Pancreas (tissue), 10 donors: ENCODE results near the gene GPC6. TPM values are rescaled to one million over a fixed set of nuclear protein-coding genes. Genes with fewer than 3 reads are reported as not detected.

Experiments used
- ATAC-seq, 4 donors: fragments of 200-7000 bp; cut with Tn5 transposase; one replicate each; pipeline versions ENCODE4 v1.8.0 to v1.9.1; 2020; ENCODE audit warnings: mild to moderate bottlenecking in 4 of 4, moderate library complexity in 4 of 4
- DNase-seq, 6 donors: peaks; one replicate each; pipeline ENCODE4 v3.0.0-alpha.2; 2020
- FAIRE-seq: peaks from 2 replicates; lab custom pipeline; 2012; peaks lifted over from hg19 to GRCh38; lab: Jason Lieb, UNC
- H3K27ac ChIP-seq, 4 donors: fragments of 200-600 bp; sonication (generic); 1 replicate in 3 of 4; 2 replicates in 1 of 4; pipeline versions ENCODE4 v1.5.0 to v1.8.0; 2020
- H3K27me3 ChIP-seq, 4 donors: fragments of 200-600 bp; one replicate each; pipeline ENCODE4 v1.8.0; 2021
- H3K36me3 ChIP-seq, 3 donors: fragments of 200-600 bp; sonication (generic) in 1 of 3; one replicate each; pipeline versions ENCODE4 v1.5.0 to v1.8.0; 2020 to 2021
- H3K4me1 ChIP-seq, 3 donors: fragments of 200-600 bp; one replicate each; pipeline ENCODE4 v1.8.0; 2021
- H3K4me3 ChIP-seq, 4 donors: fragments of 200-600 bp; sonication (generic) in 2 of 4; one replicate each; pipeline versions ENCODE4 v1.5.0 to v1.8.0; 2020 to 2021
- H3K9me3 ChIP-seq, 4 donors: fragments of 200-600 bp; one replicate each; pipeline ENCODE4 v1.8.0; 2021
- WGBS, 2 donors: extraction: QIAGEN DNeasy Blood & Tissue Kit; methylation state at CpG; one replicate each; pipeline ENCODE4 v1.1.7; 2013; 5-methylcytosine and 5-hydroxymethylcytosine counted together
- intact Hi-C, 3 donors: fragments of 100-400 bp; cut with DNase I; formaldehyde crosslinking; loops; one replicate each; pipeline versions ENCODE4 v1.11.1 to v1.14.2; 2022
- polyA plus RNA-seq, 2 donors: library from polyadenylated mRNA; stranded (reverse); fragments of 200-250 nt; gene quantifications; one replicate each; pipeline ENCODE4 v1.2.3, GENCODE V29; 2013
- total RNA-seq, 6 donors: library from RNA; stranded (reverse); fragmentation: NEBNext Ultra II Directional in 4 of 6; extraction: Animal tissue kit (Norgen Biotek cat#: 25700) in 4 of 6; gene quantifications; one replicate each; pipeline versions ENCODE4 v1.2.1 to v1.2.4, GENCODE V29; 2021 to 2023
- TF ChIP-seq, protein P1 (sequence below), 4 donors: fragments of 200-600 bp; sonication (generic) in 3 of 4; IDR thresholded peaks; one replicate each; pipeline versions ENCODE4 v1.5.0 to v1.8.0; 2021; ENCODE audit warnings: antibody characterized with exemption in 4 of 4
- donor health status: healthy with polysubstance abuse.
- donor health status: DM: no; HTN: no; CAD: no; lungs with moderate emphysema.
- donor health status: DM: no; HTN: no; CAD: no.
- donor health status: control.
- donor health status: control.
- donor health status: Bipolar disorder and iron deficiency.
- donor health status: DM: yes; HTN: yes; CAD: no.
- donor health status: DM: no; HTN: no; CAD: no.
- donor health status: DM: no; HTN: no; CAD: no.
- donor health status: DM: yes; HTN: yes; CAD: no.

The GPC6 gene
- total and polyA plus RNA-seq, 8 donors, result 0.23 to 3.3 (median 1.2) TPM

DNA sequence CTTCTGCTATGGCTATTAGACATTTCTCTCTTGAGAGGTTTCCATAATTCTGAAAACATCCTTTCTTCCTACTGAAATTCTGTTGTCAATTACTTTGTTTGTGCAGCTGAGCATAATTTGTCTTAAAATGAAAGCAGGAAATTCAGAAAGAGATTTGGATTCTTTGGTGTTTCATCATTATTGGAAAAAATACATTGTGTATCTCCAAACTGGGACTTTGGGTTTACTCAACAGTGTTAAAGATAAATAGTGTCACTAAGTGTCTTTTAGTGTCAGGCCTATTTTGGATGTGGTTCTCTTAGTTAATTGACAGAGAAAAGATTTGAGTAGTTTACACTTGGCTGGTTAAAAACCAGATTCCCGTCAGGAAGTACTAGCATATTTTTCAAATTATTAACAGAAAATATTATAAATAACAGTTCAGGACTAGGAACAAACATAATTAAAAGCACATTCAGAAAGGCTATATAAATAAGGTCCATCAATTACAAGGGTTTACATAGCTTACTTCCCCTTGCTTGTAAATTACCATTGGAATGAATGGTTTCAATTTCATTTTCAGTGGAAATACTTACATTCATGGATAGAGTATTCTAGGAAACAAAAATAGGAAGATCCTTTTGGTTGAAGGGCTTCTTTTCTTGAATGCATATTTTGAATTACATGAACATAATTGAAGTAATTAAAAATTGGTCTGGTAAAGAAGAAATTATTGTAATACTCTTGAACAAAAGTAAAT, 483.1 kb downstream of the GPC6 start:
- Histone ChIP-seq H3K36me3 (no peaks in the 10 kb centered on the region), H3K27me3 (no peaks in the 10 kb centered on the region), H3K4me3 (no peak overlapping the region), H3K27ac (no peak overlapping the region), H3K4me1 (no peaks in the 10 kb centered on the region), H3K9me3 (no peaks in the 10 kb centered on the region)
- intact Hi-C loops, result no loop called here
- no peak for FAIRE-seq
- TF ChIP-seq, protein P1, sequence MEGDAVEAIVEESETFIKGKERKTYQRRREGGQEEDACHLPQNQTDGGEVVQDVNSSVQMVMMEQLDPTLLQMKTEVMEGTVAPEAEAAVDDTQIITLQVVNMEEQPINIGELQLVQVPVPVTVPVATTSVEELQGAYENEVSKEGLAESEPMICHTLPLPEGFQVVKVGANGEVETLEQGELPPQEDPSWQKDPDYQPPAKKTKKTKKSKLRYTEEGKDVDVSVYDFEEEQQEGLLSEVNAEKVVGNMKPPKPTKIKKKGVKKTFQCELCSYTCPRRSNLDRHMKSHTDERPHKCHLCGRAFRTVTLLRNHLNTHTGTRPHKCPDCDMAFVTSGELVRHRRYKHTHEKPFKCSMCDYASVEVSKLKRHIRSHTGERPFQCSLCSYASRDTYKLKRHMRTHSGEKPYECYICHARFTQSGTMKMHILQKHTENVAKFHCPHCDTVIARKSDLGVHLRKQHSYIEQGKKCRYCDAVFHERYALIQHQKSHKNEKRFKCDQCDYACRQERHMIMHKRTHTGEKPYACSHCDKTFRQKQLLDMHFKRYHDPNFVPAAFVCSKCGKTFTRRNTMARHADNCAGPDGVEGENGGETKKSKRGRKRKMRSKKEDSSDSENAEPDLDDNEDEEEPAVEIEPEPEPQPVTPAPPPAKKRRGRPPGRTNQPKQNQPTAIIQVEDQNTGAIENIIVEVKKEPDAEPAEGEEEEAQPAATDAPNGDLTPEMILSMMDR (IDR thresholded peaks at IDR 0.05), result no peak
- DNase-seq, result no peak
- WGBS, 2 donors, result 0% methylated on average over 1 of the region's 1 CpG
- peak in 1 of 4 donors; percentile 68 for ATAC-seq

DNA sequence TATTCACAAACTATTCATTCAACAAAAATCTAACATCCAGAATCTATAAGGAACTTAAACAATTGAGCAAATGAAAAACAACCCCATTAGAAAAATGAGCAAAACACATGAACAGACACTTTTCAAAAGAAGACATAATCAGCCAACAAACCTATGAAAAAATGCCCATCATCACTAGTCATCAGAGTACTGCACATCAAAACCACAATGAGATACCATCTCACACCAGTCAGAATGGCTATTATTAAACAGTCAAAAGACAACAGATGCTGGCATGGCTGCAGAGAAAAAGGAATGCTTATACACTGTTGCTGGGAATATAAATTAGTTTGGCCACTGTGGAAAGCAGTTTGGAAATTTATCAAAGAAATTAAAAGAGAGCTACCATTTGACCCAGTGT, 487.6 kb downstream of the GPC6 start:
- Histone ChIP-seq H3K27ac (no peak overlapping the region), H3K27me3 (no peaks in the 10 kb centered on the region), H3K4me1 (no peaks in the 10 kb centered on the region), H3K4me3 (no peak overlapping the region), H3K9me3 (no peaks in the 10 kb centered on the region), H3K36me3 (no peaks in the 10 kb centered on the region)
- no peak for DNase-seq
- no peak for FAIRE-seq
- intact Hi-C loops, result no loop called here
- no peak for ATAC-seq
- TF ChIP-seq, protein P1 (IDR thresholded peaks at IDR 0.05), result no peak

DNA sequence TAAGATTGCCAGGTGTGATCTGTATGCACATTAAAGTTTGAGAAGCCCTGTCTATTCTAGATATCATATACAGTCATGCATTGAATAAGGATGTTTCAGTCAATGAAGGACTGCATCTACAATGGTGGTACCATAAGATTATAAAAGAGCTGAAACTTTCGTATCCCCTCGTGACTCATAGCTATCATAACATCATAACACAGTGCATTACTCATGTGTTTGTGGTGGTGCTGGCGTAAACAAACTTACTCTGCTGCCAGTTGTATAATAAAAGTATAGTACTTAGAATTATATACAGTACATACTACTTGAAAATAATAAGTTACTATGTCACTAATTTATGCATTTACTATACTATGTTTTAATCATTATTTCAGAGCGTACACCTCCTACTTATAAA, 489.3 kb downstream of the GPC6 start:
- intact Hi-C loops, result no loop called here
- 82 to 93% methylated on average over 4 of the region's 4 CpGs for WGBS, 2 donors
- H3K4me3 ChIP-seq, result no peak overlapping the region
- DNase-seq (no peak), ATAC-seq (no peak), FAIRE-seq (no peak)
- TF ChIP-seq, protein P1 (IDR thresholded peaks at IDR 0.05), result no peak
- no peaks in the 10 kb centered on the region for H3K36me3 ChIP-seq
- no peaks in the 10 kb centered on the region for H3K27me3 ChIP-seq
- no peaks in the 10 kb centered on the region for H3K4me1 ChIP-seq
- no peak overlapping the region for H3K27ac ChIP-seq
- no peaks in the 10 kb centered on the region for H3K9me3 ChIP-seq

DNA sequence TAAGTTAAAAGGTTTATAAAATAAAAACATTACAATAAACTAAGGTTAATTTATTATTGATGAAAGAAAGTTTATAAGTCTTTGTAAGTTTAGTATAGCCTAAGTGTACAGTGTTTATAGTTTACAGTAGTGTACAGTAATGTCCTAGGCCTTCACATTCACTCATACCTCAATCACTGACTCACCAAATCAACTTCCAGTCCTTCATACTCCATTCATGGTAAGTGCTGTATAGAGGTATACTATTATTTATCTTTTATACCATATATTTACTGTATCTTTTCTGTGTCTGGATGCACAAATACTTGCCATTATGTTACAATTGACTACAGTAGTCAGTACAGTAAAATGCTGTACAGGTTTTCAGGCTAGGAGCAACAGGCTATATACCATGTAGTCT, 490.0 kb downstream of the GPC6 start:
- no peak for DNase-seq

DNA sequence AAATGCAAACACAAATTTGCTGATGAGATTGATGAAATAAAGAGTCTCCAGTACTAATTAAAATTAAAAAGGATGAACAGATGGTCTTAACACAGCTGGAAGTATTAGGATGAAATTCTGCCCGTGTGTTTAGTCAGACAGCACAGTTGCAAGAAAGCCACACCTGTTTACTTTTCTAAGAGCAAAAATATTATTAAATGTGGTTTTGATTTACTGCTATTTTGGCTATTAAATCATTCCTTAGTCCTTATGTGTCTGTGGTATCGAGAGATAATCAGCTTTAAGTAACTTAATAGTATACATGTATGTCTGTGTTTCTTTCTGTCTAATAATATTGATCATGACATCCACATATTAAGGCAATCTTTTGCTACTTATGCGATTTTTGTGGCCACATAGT, 494.9 kb downstream of the GPC6 start:
- no peak overlapping the region for H3K27ac ChIP-seq
- peaks cover 0 to 4% (median 0%) of the 10 kb centered on the region in 4 donors for H3K27me3 ChIP-seq
- H3K36me3 ChIP-seq, result no peaks in the 10 kb centered on the region
- intact Hi-C loops, result no loop called here
- ATAC-seq, result no peak
- no peak for FAIRE-seq
- no peak for DNase-seq
- no peaks in the 10 kb centered on the region for H3K4me1 ChIP-seq
- WGBS, 2 donors, result 46 to 56% methylated on average over 3 of the region's 3 CpGs
- TF ChIP-seq, protein P1 (IDR thresholded peaks at IDR 0.05), result no peak
- H3K9me3 ChIP-seq, result no peaks in the 10 kb centered on the region
- H3K4me3 ChIP-seq, result no peak overlapping the region

More for the DNA sequence above, 490.0 kb downstream of the GPC6 start:
- no peak for ATAC-seq
- no peak overlapping the region for H3K27ac ChIP-seq
- H3K27me3 ChIP-seq, result peaks cover 0 to under 1% (median 0%) of the 10 kb centered on the region in 4 donors
- no peaks in the 10 kb centered on the region for H3K36me3 ChIP-seq
- H3K4me3 ChIP-seq, result no peak overlapping the region
- H3K9me3 ChIP-seq, result no peaks in the 10 kb centered on the region
- FAIRE-seq, result no peak
- intact Hi-C loops, result no loop called here
- no peaks in the 10 kb centered on the region for H3K4me1 ChIP-seq
- TF ChIP-seq, protein P1 (IDR thresholded peaks at IDR 0.05), result no peak
